GM12878 (cell line): ENCODE results near the gene TDRD12. TPM values are rescaled to one million over a fixed set of nuclear protein-coding genes. Genes with fewer than 3 reads are reported as not detected.
A peak's percentile ranks its signal among the peaks of the same experiment; 100 is the strongest.

Experiments used
- ATAC-seq: fragments of 200-7000 bp; cut with Tn5 transposase; 3 replicates; pipeline ENCODE4 v1.9.1; 2020; ENCODE audit warnings: mild to moderate bottlenecking, moderate library complexity
- Bru-seq: library from RNA; stranded (reverse); fragments of 400-500 nt; gene quantifications from one replicate; lab custom pipeline; 2021; lab: Mats Ljungman, UMichigan
- BruChase-seq, 2 experiments: library from RNA; stranded (reverse); fragments of 400-500 nt; gene quantifications; one replicate each; lab custom pipeline; 2021; lab: Mats Ljungman, UMichigan
- BruUV-seq: library from RNA; stranded (reverse); fragments of 400-500 nt; replicated peaks from 2 replicates; lab custom pipeline; 2021; lab: Mats Ljungman, UMichigan
- CTCF ChIA-PET: fragments of 300-600 bp; sonication (Branson Sonifier 250); formaldehyde crosslinking; extraction: SDS; loops from one replicate; lab custom pipeline; 2021; ENCODE audit warnings: inconsistent platforms; lab: Yijun Ruan, JAX
- POLR2A ChIA-PET: fragments of 350-600 bp; formaldehyde crosslinking; extraction: SDS; loops from one replicate; lab custom pipeline; 2021; ENCODE audit warnings: inconsistent platforms; lab: Charles Lee
- RAD21 ChIA-PET: fragments of 300-600 bp; sonication (Branson Sonifier 250); formaldehyde crosslinking; loops from one replicate; lab custom pipeline; 2023; ENCODE audit warnings: antibody characterized with exemption; ENCODE audit not compliant: unreplicated experiment; lab: Charles Lee
- SMC1A ChIA-PET: fragments of 300-600 bp; sonication (Branson Sonifier 250); formaldehyde crosslinking; loops from one replicate; lab custom pipeline; 2023; ENCODE audit not compliant: unreplicated experiment, uncharacterized antibody; lab: Charles Lee
- DNase-seq: peaks from one replicate; pipeline ENCODE4 v3.0.0-alpha.2; 2011; ENCODE audit warnings: low read depth, low spot score
- FAIRE-seq: peaks from 3 replicates; lab custom pipeline; 2011; peaks lifted over from hg19 to GRCh38; lab: Jason Lieb, UNC
- H2AFZ ChIP-seq: 2 replicates; pipeline ENCODE4 v1.6.0; 2011; ENCODE audit warnings: low read depth, low read length, control low read depth; ENCODE audit not compliant: control insufficient read depth
- H3K27ac ChIP-seq: 2 replicates; pipeline ENCODE4 v1.5.1; 2011; ENCODE audit warnings: control low read depth; ENCODE audit not compliant: control insufficient read depth, insufficient read depth
- H3K27me3 ChIP-seq, 2 experiments: replicated peaks in 1 of 2; 2 replicates each; pipeline versions ENCODE4 v1.6.0 to v1.6.1; 2011; ENCODE audit warnings: low read length in 1 of 2; ENCODE audit not compliant: control insufficient read depth in 2 of 2, insufficient read depth in 2 of 2
- H3K36me3 ChIP-seq, 2 experiments: 2 replicates each; pipeline ENCODE4 v1.5.1; 2011; ENCODE audit warnings: low read length in 1 of 2; ENCODE audit not compliant: control insufficient read depth in 2 of 2, insufficient read depth in 2 of 2
- H3K4me1 ChIP-seq: 2 replicates; pipeline ENCODE4 v1.6.1; 2011; ENCODE audit warnings: mild to moderate bottlenecking, low read length, moderate library complexity, mixed read lengths; ENCODE audit not compliant: control insufficient read depth, insufficient read depth
- H3K4me2 ChIP-seq: 2 replicates; pipeline ENCODE4 v1.6.0; 2011; ENCODE audit warnings: control low read depth; ENCODE audit not compliant: control insufficient read depth, insufficient read depth
- H3K4me3 ChIP-seq: fragments of 200-600 bp; sonication (generic); 2 replicates; pipeline ENCODE4 v1.5.1; 2016
- H3K79me2 ChIP-seq: 2 replicates; pipeline ENCODE4 v1.6.0; 2011; ENCODE audit warnings: low read length; ENCODE audit not compliant: control insufficient read depth, insufficient read depth
- H3K9ac ChIP-seq: 2 replicates; pipeline ENCODE4 v1.8.0; 2011; ENCODE audit warnings: low read length, control low read depth, mixed read lengths; ENCODE audit not compliant: control insufficient read depth, insufficient read depth
- H3K9me3 ChIP-seq: replicated peaks from 3 replicates; pipeline ENCODE4 v1.5.1; 2011; ENCODE audit warnings: mild to moderate bottlenecking, low read length; ENCODE audit not compliant: control insufficient read depth, insufficient read depth
- H4K20me1 ChIP-seq: 2 replicates; pipeline ENCODE4 v1.6.0; 2011; ENCODE audit not compliant: control insufficient read depth, insufficient read depth
- NBN ChIP-seq: fragments of 450-650 bp; IDR thresholded peaks from 2 replicates; pipeline ENCODE4 v1.6.1; 2016
- SIN3A ChIP-seq: IDR thresholded peaks from 2 replicates; pipeline ENCODE4 v1.6.1; 2012; ENCODE audit warnings: low read depth, low read length, improper control_type of control experiment
- SMAD1 ChIP-seq: fragments of 450-650 bp; IDR thresholded peaks from 2 replicates; pipeline ENCODE4 v1.6.1; 2018; ENCODE audit warnings: mild to moderate bottlenecking, low read depth; ENCODE audit not compliant: partially characterized antibody
- SMARCA5 ChIP-seq: fragments of 450-650 bp; IDR thresholded peaks from 2 replicates; pipeline ENCODE4 v1.6.1; 2017; ENCODE audit warnings: mild to moderate bottlenecking
- SRF ChIP-seq, 2 experiments: IDR thresholded peaks; 2 replicates each; pipeline ENCODE4 v1.6.1; 2011; ENCODE audit warnings: low read depth in 2 of 2, low read length in 2 of 2, mild to moderate bottlenecking in 1 of 2, moderate library complexity in 1 of 2
- SUPT20H ChIP-seq: IDR thresholded peaks from 2 replicates; pipeline ENCODE4 v1.6.1; 2011; ENCODE audit warnings: low read depth, mild to moderate bottlenecking, low read length, moderate library complexity, borderline replicate concordance; ENCODE audit not compliant: control insufficient read depth
- WGBS: methylation state at CpG from one replicate; pipeline ENCODE4 v1.1.6; 2016; ENCODE audit warnings: low lambda C conversion rate; ENCODE audit not compliant: insufficient replicate concordance, insufficient coverage; ENCODE audit errors: missing lambda C conversion rate; 5-methylcytosine and 5-hydroxymethylcytosine counted together
- in situ Hi-C: fragments of 300-500 bp; cut with MboI; formaldehyde crosslinking; loops from 9 replicates; pipeline ENCODE4 v1.14.3; 2018; ENCODE audit warnings: mixed read lengths
- intact Hi-C: fragments of 100-400 bp; cut with micrococcal nuclease; formaldehyde crosslinking; loops from one replicate; pipeline ENCODE4 v1.14.2; 2022; ENCODE audit not compliant: unreplicated experiment
- long read RNA-seq, 2 experiments: library from polyadenylated mRNA; unstranded; transcript quantifications; one replicate each; pipeline ENCODE4 v2.0.0, GENCODE V29; 2019 to 2020
- polyA minus RNA-seq, 3 experiments: library from RNA; depleted of rRNA, polyadenylated mRNA; stranded (reverse); fragments of >200 nt; gene quantifications; 2 replicates each; pipeline ENCODE4 v1.2.3, GENCODE V29; 2011
- polyA plus RNA-seq, 11 experiments: library from polyadenylated mRNA; depleted of rRNA in 4 of 11; unstranded in 6 of 11; stranded (reverse) in 5 of 11; fragments of >200 nt; fragmentation: Nextera tagmentation in 4 of 11; fragmentation: Illumina TruSeq in 1 of 11; extraction: Ambion mirVana in 4 of 11; extraction: Trizol in 1 of 11; gene quantifications; 1 replicate in 1 of 11; 2 replicates in 10 of 11; pipeline versions ENCODE4 v1.2.1 to v1.2.3, GENCODE V29; 2011 to 2016; ENCODE audit warnings: inconsistent platforms in 2 of 11, missing spikeins in 2 of 11, low read depth in 1 of 11
- total RNA-seq, 4 experiments: library from RNA; depleted of rRNA in 3 of 4; stranded (reverse); fragments of >200 nt in 3 of 4; fragmentation: Illumina TruSeq in 1 of 4; extraction: Trizol in 1 of 4; gene quantifications; 2 replicates each; pipeline versions ENCODE4 v1.2.1 to v1.2.3, GENCODE V29; 2013 to 2021

Gene TDRD12, protein sequence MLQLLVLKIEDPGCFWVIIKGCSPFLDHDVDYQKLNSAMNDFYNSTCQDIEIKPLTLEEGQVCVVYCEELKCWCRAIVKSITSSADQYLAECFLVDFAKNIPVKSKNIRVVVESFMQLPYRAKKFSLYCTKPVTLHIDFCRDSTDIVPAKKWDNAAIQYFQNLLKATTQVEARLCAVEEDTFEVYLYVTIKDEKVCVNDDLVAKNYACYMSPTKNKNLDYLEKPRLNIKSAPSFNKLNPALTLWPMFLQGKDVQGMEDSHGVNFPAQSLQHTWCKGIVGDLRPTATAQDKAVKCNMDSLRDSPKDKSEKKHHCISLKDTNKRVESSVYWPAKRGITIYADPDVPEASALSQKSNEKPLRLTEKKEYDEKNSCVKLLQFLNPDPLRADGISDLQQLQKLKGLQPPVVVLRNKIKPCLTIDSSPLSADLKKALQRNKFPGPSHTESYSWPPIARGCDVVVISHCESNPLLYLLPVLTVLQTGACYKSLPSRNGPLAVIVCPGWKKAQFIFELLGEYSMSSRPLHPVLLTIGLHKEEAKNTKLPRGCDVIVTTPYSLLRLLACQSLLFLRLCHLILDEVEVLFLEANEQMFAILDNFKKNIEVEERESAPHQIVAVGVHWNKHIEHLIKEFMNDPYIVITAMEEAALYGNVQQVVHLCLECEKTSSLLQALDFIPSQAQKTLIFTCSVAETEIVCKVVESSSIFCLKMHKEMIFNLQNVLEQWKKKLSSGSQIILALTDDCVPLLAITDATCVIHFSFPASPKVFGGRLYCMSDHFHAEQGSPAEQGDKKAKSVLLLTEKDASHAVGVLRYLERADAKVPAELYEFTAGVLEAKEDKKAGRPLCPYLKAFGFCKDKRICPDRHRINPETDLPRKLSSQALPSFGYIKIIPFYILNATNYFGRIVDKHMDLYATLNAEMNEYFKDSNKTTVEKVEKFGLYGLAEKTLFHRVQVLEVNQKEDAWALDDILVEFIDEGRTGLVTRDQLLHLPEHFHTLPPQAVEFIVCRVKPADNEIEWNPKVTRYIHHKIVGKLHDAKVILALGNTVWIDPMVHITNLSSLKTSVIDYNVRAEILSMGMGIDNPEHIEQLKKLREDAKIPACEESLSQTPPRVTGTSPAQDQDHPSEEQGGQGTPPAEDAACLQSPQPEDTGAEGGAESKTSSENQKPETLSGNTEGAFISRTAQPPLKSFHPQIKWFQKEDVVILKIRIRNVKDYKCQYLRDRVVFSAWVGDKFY (N-terminal part only)
- 1.3 and 1.7 TPM in 2 replicates for total RNA-seq (2013; cell fraction: nucleolus; rRNA removed)
- total RNA-seq (2014; rRNA removed) (0.11 TPM in 1 of 2 replicates, not detected in the other), total RNA-seq (2014; rRNA removed; fragmentation: Illumina TruSeq; extraction: Trizol) (not detected in 2 replicates), total RNA-seq (2021) (not detected in 2 replicates), polyA plus RNA-seq (2011; rRNA removed) (0.15 and 0.17 TPM in 2 replicates), polyA plus RNA-seq (2014; fragmentation: Illumina TruSeq; extraction: Trizol) (not detected in 2 replicates), polyA plus RNA-seq (2014; fragmentation: Nextera tagmentation; extraction: Ambion mirVana) (not detected), polyA plus RNA-seq (2014; rRNA removed) (0.13 TPM in 1 of 2 replicates, not detected in the other), polyA plus RNA-seq (2016; fragmentation: Nextera tagmentation; extraction: Ambion mirVana) (under 1 TPM in 1 of 2 experiments, not detected in 1; 0.08 TPM), polyA minus RNA-seq (2011; rRNA and poly(A)+ RNA removed) (0.07 TPM in 1 of 2 replicates, not detected in the other), Bru-seq, nascent RNA (percentile 11 among the genes with signal in this experiment), BruChase-seq, experiment 1, labeled RNA remaining after a 6-hour chase (percentile 17 among the genes with signal in this experiment), BruChase-seq, experiment 2, labeled RNA remaining after a 2-hour chase (percentile 12 among the genes with signal in this experiment)
- 0.07 TPM for polyA plus RNA-seq (2011; ENCODE audit: low read depth)
- 0.03 and 0.10 TPM in 2 replicates for polyA plus RNA-seq (2011; cell fraction: cytosol; rRNA removed)
- 0.28 and 0.41 TPM in 2 replicates for polyA plus RNA-seq (2011; cell fraction: nucleus; rRNA removed)
- 0.14 and 0.18 TPM in 2 replicates for polyA plus RNA-seq (2012)
- not detected in 2 replicates for polyA minus RNA-seq (2011; cell fraction: cytosol; rRNA and poly(A)+ RNA removed)
- polyA minus RNA-seq (2011; cell fraction: nucleus; rRNA and poly(A)+ RNA removed), result 0.12 TPM in 1 of 2 replicates, not detected in the other
- long read RNA-seq, experiment 1, partial matches to known transcripts, result 0 of 1 reads
- long read RNA-seq, experiment 1, other reads (novel, unspliced or antisense), result 1 of 1 reads
- long read RNA-seq, experiment 2, result 0 reads

DNA sequence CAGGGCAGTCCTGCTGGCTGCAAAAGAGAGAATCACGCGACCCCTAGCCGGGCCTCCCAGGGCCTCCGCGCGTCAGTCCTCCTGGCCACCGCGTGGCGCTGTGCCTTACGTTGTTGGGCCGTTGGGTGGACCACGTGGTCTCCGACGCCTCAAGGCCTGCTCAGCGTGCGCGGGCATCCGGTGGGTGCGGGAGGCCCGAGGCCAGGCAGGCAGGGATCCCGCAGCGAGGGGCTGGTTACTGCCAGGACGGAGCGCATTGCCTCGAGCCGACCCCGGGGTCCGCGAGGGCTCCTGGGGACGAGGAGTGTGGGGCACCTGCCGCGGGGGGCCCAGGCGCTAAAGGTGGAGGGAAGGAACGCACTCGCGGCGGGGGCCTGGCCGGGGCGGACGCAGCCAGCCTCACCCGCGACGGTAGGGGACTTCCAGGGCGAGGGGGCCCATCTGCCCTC is at the start of gene TDRD12:
Gene TDRD12, plus strand, starts transcription at position 157 of the 449 bp plus-strand sequence. CDS start 306 bp downstream, outside the sequence.
- CTCF ChIA-PET, result no interaction called here
- no peak for ATAC-seq
- H3K9ac ChIP-seq, result no peak within 1 kb of the TSS
- H3K27ac ChIP-seq, result no peak within 1 kb of the TSS
- H3K79me2 ChIP-seq, result no peaks in the 10 kb centered on the region
- DNase-seq, result no peak
- no TSS peak for BruUV-seq
- POLR2A ChIA-PET, result no interaction called here
- intact Hi-C loops, result no loop called here
- no peak within 1 kb of the TSS for H3K4me2 ChIP-seq
- 94% methylated on average over 29 of the region's 44 CpGs for WGBS
- H3K4me3 ChIP-seq, result no peak within 1 kb of the TSS
- in situ Hi-C loops, result no loop called here
- H4K20me1 ChIP-seq, result no peaks in the 10 kb centered on the region
- H3K36me3 ChIP-seq, result no peaks in the 10 kb centered on the region
- RAD21 ChIA-PET, result no interaction called here
- H3K9me3 ChIP-seq, result no peaks in the 10 kb centered on the region
- no peaks in the 10 kb centered on the region for H3K4me1 ChIP-seq
- no peak within 1 kb of the TSS for H2AFZ ChIP-seq
- FAIRE-seq, result no peak
- TF ChIP-seq SMARCA5 (no peak), SRF (IDR thresholded peaks at IDR 0.05; ENCODE audit: low read depth in 2 of 2, low read length in 2 of 2) (no peak), SMAD1 (no peak), SIN3A (no peak), NBN (no peak), SUPT20H (no peak)
- TF ChIP-seq, all 136 proteins: peak for 0
- SMC1A ChIA-PET, result no interaction called here
- no peaks in the 10 kb centered on the region for H3K27me3 ChIP-seq
